Measurements from ENCODE around the gene AVL9.
"Not testable (repeated sequence)": the region's sequence is repeated elsewhere in the genome, so short reads cannot be mapped to it uniquely, and the experiment has no call there.

The AVL9 gene

GRCh38 chr7:32495298-32496051 lies at the start of gene AVL9:
Gene AVL9, plus strand, starts transcription at chr7:32495489. Its CDS starts 221 bp downstream, at chr7:32495710.
- DNase-seq (ENCODE audit: low read depth, low spot score): peak; percentile 99

DNA sequence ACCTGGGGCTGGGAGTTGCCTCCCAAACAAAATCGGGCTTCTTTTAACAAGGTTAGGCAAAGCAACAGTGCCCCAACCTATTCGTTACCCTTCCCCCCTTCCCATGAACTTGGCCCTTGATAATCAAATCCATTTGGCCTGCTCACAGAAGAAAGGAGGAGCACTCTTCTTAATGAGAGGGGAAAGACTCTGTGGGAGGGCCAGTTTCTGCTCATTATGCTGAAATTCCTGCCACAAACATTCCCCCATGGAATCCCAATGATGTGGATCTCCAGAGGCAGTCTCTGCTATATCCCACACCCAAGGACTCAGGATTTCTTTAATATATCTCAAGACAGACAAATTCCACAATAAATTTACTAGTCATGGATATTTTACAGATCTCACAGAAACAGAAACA lies 48.1 kb upstream of the AVL9 start:
- peak; percentile 37 for DNase-seq (ENCODE audit: low read depth, low spot score)

GRCh38 chr7:32453341-32454011 lies 41.8 kb upstream of the AVL9 start:
- no peak for DNase-seq (ENCODE audit: low read depth, low spot score)

DNA sequence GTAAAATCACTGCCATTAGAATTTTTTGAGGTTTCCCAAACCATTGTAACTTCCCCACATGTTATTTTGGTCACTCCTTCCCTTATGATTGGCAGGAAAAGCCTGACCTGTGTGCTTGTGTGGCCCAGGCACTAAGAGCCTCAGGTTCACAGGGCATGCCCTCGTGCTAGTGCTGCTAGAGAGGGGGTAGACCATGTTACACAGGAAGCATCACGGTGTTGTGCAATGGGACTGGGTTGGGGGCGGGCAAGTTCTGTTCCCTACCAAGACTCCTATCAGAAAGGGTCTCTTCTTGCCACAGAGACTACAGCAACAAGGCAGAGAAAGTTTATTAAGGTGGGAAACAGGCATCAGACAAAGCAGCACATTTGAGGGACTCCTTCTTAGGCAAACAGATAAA lies 37.3 kb upstream of the AVL9 start:
- no peak for DNase-seq (ENCODE audit: low read depth, low spot score)

- no peak for DNase-seq (ENCODE audit: low read depth, low spot score)
These were observed 35.5 kb upstream of the AVL9 start for GRCh38 chr7:32459788-32460187.

DNA sequence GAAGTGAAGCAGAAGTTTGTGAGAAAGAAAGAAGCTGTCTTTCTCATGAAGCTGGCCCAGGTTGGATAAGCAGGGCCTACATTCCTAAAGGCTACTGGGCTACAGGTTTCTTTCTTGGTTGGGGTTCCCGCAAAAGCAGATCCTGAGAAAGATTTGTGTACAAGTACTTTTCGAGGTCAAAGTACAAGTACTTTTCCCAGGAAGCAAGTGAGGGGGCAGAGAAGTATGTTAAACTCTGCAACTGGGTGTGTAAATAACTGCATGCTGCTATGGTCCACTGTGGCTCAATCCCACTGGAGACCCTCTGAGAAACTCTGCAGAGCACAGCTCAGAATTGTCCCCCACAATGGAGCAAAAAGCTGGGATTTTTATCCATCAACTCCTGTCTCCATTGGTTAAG lies 33.8 kb upstream of the AVL9 start:
- DNase-seq (ENCODE audit: low read depth, low spot score): no peak

DNA sequence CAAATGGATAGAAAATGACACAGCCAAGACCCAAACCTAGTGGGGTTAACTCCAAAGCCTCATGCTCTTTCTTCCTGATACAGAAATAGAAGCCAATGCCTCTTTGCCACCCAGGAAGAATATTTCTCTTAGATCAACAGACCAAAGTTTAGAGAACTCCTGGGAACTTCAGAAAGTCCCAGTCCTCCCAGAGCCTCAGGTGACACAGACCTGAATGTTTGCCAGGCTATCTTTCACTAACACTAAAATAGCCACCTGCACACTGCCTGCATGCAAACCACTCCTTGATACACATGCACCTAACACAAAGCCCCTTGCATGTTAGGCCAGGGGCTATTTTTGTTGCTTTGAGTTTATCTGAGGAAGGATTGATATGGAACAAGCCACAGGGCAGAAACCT lies 32.8 kb upstream of the AVL9 start:
- DNase-seq (ENCODE audit: low read depth, low spot score): no peak

GRCh38 chr7:32462977-32463376 lies 32.3 kb upstream of the AVL9 start:
- no peak for DNase-seq (ENCODE audit: low read depth, low spot score)

DNA sequence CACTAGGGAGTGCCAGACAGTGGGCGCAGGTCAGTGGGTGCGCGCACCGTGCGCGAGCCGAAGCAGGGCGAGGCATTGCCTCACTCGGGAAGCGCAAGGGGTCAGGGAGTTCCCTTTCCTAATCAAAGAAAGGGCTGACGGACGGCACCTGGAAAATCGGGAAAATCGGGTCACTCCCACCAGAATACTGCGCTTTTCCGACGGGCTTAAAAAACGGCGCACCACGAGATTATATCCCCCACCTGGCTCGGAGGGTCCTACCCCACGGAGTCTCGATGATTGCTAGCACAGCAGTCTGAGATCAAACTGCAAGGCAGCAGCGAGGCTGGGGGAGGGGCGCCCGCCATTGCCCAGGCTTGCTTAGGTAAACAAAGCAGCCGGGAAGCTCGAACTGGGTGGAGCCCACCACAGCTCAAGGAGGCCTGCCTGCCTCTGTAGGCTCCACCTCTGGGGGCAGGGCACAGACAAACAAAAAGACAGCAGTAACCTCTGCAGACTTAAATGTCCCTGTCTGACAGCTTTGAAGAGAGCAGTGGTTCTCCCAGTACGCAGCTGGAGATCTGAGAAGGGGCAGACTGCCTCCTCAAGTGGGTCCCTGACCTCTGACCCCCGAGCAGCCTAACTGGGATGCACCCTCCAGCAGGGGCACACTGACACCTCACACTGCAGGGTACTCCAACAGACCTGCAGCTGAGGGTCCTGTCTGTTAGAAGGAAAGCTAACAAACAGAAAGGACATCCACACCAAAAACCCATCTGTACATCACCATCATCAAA lies 30.5 kb upstream of the AVL9 start:
- not testable (repeated sequence) for DNase-seq (ENCODE audit: low read depth, low spot score)

- DNase-seq (ENCODE audit: low read depth, low spot score): not testable (repeated sequence)
These were observed 25.3 kb upstream of the AVL9 start for GRCh38 chr7:32470004-32470403.

- no peak for DNase-seq (ENCODE audit: low read depth, low spot score)
These were observed 24.4 kb upstream of the AVL9 start for GRCh38 chr7:32470871-32471270.

DNA sequence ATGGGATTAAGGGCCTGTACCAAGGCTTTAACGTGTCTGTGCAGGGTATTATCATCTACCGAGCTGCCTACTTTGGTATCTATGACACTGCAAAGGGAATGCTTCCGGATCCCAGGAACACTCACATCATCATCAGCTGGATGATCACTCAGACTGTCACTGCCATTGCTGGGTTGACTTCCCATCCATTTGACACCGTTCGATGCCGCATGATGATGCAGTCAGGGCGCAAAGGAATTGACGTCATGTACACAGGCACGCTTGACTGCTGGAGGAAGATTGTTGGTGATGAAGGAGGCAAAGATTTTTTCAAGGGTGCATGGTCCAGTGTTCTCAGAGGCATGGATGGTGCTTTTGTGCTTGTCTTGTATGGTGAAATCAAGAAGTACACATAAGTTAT lies 23.3 kb upstream of the AVL9 start:
- no peak for DNase-seq (ENCODE audit: low read depth, low spot score)

DNA sequence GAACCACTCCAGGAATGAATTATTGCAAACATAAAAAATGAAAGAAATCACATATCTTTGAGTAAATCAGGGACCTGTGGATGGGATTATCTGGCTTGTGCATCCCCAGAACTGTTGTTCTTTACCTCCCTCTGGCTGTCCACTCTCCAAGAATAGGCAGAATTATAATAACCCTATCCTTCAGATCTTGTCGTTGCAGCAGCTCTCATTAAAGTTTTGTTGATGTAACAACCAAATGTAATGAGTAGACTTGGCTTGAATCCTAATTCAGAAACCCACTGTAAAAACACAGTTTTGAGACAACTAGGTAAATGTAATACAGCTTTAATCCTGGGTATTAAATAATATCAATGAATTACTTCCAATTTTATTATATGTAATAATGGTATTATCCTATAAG lies 21.3 kb upstream of the AVL9 start:
- no peak for DNase-seq (ENCODE audit: low read depth, low spot score)

- DNase-seq (ENCODE audit: low read depth, low spot score): no peak
These were observed 18.3 kb upstream of the AVL9 start for GRCh38 chr7:32476816-32477648.

GRCh38 chr7:32477649-32477980 lies 17.7 kb upstream of the AVL9 start:
- DNase-seq (ENCODE audit: low read depth, low spot score): no peak

DNA sequence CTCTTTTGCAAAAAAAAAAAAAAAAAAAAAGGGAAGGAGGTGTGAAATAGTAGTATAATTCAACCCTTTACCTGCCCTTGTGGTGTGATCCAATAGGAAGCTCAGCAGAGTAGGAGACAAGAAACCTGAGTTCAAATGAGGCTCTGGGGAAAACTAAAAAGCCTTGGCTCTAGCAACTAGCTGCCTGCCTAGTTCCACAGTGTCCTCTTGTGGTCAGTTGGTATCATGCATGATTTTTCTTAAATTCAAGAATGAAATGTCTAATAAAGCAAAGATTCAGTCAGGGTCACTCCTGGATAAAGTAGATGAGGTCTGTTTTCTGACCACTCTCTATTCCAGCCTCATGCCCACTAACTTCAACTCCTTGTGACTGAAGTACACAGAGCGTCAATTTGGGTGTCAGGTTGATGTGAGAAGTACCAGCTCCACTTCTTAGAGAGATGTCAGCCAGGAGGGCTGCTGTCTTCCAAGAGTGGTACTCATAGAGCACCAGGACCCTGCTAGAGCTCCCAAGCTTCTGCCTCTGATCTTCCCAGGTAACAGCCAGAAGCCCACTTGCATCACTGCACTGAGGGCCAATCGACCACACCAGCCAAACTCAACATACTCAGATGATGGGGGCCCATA lies 15.6 kb upstream of the AVL9 start:
- DNase-seq (ENCODE audit: low read depth, low spot score): peak; percentile 70

GRCh38 chr7:32481176-32481575 lies 14.1 kb upstream of the AVL9 start:
- no peak for DNase-seq (ENCODE audit: low read depth, low spot score)

GRCh38 chr7:32481921-32482320 lies 13.4 kb upstream of the AVL9 start:
- no peak for DNase-seq (ENCODE audit: low read depth, low spot score)

- no peak for DNase-seq (ENCODE audit: low read depth, low spot score)
These were observed 5.5 kb upstream of the AVL9 start for GRCh38 chr7:32489788-32490126.

GRCh38 chr7:32490127-32490796 lies 5.0 kb upstream of the AVL9 start, which contains the start of gene LSM5:
Gene LSM5, minus strand, starts transcription at chr7:32490380. Its CDS starts 15 bp downstream, at chr7:32490365.
- DNase-seq (ENCODE audit: low read depth, low spot score): peak; percentile 97

GRCh38 chr7:32494946-32495297 lies 367 bp upstream of the AVL9 start:
- no peak for DNase-seq (ENCODE audit: low read depth, low spot score)
